ENCODE data around the gene MYO9B. TPM values are rescaled to one million over a fixed set of nuclear protein-coding genes. Genes with fewer than 3 reads are reported as not detected.
"Not testable (repeated sequence)": the region's sequence is repeated elsewhere in the genome, so short reads cannot be mapped to it uniquely, and the experiment has no call there.

Gene MYO9B
- total RNA-seq, 1 experiment from 2014 or later = 62.6 TPM

DNA sequence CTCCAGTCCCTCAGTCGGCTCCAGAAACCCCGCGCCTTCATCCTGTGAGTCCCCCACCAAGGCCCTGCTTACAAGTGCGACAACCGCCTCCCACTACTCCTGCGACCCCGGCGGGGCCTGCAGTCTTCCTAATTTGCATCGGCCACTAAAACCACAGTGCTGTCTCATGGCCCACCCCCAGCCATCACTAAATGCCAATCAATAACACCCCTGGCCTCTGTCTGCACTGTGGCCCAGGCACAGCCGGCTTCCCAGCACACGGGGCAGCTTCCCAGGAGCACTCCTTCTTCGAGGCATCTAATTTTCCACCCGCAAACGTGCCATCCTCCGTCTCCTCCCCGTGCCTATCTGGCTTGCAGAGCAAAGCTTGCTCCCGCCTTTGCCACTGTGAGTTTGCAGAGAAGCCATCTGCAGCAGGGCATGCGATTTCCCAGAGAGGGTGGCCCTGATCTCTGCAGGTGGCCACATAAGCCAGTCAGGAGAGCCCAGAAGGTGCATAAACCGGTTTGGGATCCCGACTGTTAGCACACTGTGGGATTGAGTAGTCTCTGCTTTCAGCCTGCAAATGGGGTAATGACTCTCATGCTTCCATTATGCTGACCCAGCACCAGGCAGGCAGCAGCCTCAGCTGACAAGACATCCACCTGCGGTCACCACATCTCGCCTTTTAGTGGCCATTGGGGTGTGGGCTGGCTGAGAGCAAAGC is 105.6 kb downstream of the MYO9B start:
- no peak for DNase-seq (ENCODE audit: low read depth, low spot score)
- in situ Hi-C loops (cut with HindIII; ENCODE audit: low pct_unique_long_range_greater_than_20kb, low sequenced_read_pairs) = no loop called here

DNA sequence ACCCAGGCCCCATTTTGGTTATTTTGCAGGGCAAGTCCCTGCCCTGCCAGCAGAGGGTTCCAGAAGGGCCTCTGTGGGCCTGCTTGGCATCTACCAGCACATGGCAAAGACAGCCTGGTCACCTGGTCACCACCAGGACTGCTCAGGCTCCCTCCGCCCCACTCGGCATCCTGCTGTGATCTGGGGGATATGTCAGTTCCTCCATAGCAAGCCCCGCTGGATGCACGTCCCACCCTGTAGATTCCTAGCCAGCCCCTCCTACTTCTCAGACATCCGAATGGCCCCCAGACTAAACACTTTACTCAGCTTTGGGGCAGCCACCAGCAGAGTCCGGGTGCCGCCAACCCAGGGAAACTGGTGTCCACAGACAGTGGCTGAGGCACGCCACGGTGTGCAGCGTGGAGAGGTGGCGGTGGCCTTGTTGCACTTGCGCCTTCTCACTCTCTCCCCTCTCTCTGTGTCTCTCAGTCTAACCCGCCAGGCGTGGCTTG is 107.7 kb downstream of the MYO9B start:
- no peak for DNase-seq (ENCODE audit: low read depth, low spot score)
- in situ Hi-C loops (cut with HindIII; ENCODE audit: low pct_unique_long_range_greater_than_20kb, low sequenced_read_pairs) = no loop called here

DNA sequence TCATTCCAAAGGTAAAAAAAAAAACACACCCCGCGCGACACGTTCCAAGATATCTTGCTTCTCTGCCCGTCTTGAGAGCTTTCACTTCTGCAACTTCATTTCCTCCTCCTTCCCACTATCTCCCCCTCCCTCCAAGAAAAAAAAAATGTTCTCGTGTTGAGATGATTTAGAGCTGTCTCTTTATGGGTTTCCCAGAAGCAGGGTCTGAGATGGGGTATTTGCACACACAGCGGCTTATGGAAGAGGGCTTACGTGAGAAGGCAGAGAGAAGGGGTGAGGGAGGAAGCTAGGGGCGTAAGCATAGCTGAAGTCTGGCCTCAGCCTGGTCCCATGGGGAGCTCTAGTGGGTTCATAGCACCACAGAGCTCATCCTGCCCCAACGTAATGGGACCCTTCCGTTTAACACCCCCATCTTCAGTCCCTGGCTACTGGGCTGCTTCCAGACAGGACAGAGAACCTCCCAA is 108.3 kb downstream of the MYO9B start:
- in situ Hi-C loops (cut with HindIII; ENCODE audit: low pct_unique_long_range_greater_than_20kb, low sequenced_read_pairs) = no loop called here
- no peak for DNase-seq (ENCODE audit: low read depth, low spot score)

DNA sequence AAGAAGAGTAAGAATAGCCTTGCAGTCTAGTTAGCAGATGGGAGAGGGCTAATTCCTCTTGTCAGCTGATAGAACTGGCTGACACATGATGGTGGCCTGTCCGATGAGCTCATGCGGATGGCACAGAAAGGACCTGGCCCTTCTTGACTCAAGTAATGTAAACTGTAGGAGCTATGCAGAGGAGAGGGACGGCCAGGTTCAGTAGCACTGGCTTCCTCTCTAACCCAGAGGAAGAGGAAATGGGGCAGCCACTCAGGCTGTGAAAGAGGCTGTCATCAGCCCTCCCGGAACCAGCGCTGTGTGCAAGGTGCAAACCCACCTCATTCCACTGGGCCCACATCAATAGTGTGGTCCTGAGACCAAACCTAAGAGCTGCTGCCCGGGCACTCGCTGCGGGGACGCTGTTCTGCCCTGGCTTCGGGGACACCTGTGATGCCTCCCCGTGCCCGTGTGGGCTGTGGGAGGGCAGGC is 108.8 kb downstream of the MYO9B start:
- DNase-seq (ENCODE audit: low read depth, low spot score) = no peak
- in situ Hi-C loops (cut with HindIII; ENCODE audit: low pct_unique_long_range_greater_than_20kb, low sequenced_read_pairs) = no loop called here

DNA sequence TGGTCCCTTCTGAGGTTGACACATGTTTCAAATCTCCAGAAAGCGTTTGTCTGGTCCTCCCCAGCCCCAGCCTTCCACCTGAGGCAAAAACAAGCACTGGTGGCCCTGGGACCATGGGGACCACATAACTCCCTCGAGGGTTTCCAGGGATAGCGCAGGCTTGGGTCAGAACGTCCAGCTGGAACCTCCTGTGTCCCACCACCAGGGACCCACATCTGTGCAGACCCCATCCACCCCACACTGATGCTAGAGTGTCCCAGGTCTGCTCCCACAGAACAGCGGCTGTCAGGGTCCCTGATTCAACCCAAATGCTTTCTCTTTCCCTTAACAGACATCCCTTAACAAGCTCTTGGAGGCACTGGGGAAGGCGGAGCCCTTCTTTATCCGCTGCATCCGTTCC is 110.0 kb downstream of the MYO9B start:
- in situ Hi-C loops (cut with HindIII; ENCODE audit: low pct_unique_long_range_greater_than_20kb, low sequenced_read_pairs) = no loop called here
- no peak for DNase-seq (ENCODE audit: low read depth, low spot score)

DNA sequence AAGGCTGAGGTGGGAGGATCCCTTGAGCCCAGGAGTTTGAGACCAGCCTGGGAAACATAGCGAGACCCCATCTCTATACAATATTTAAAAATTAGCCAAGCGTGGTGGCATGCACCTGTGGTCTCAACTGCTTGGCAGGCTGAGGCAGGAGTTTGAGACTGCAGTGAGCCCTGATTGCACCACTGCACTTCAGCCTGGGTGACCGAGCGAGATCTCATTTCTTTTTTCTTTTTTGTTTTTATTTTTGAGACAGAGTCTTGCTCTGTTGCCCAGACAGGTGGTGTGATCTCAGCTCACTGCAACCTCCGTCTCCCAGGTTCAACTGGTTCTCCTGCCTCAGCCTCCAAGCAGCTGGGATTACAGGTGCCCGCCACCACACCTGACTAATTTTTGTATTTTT is 116.2 kb downstream of the MYO9B start:
- DNase-seq (ENCODE audit: low read depth, low spot score); in situ Hi-C loops (cut with HindIII; ENCODE audit: low pct_unique_long_range_greater_than_20kb, low sequenced_read_pairs): not testable (repeated sequence)

DNA sequence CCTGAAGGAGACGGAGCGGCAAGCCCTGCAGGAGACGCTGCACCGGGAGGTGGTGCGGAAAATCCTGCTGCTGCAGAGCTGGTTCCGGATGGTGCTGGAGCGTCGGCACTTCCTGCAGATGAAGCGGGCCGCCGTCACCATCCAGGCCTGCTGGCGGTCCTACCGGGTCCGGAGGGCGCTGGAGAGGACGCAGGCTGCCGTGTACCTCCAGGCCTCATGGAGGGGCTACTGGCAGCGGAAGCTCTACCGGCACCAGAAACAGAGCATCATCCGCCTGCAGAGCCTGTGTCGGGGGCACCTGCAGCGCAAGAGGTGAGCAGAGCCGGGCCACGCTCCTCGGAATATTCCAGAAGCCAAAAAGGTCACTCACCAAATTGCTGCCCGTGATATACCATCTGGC is 117.2 kb downstream of the MYO9B start:
- no peak for DNase-seq (ENCODE audit: low read depth, low spot score)
- in situ Hi-C loops (cut with HindIII; ENCODE audit: low pct_unique_long_range_greater_than_20kb, low sequenced_read_pairs) = no loop called here

DNA sequence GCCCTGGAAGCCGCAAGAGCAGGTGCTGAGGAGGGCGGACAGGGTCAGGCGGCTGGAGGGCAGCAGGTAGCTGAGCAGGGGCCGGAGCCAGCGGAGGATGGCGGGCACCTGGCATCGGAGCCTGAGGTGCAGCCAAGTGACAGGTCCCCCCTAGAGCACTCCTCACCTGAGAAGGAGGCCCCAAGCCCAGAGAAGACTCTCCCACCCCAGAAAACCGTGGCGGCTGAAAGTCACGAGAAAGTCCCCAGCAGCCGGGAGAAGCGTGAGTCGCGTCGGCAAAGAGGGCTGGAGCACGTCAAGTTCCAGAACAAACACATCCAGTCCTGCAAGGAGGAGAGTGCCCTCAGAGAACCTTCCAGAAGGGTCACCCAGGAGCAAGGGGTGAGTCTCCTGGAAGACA is 119.0 kb downstream of the MYO9B start:
- in situ Hi-C loops (cut with HindIII; ENCODE audit: low pct_unique_long_range_greater_than_20kb, low sequenced_read_pairs) = no loop called here

DNA sequence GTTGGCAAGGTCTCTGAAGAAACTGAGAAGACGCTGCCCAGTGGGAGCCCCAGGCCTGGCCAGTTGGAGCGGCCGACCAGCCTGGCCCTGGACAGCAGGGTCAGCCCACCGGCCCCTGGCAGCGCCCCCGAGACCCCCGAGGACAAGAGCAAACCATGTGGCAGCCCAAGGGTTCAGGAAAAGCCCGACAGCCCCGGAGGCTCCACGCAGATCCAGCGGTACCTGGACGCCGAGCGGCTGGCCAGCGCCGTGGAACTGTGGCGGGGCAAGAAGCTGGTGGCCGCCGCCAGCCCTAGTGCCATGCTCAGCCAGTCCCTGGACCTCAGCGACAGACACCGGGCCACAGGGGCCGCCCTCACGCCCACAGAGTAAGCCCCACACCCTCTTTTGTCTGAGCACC is 119.5 kb downstream of the MYO9B start:
- in situ Hi-C loops (cut with HindIII; ENCODE audit: low pct_unique_long_range_greater_than_20kb, low sequenced_read_pairs) = no loop called here
- DNase-seq (ENCODE audit: low read depth, low spot score) = no peak

More for the DNA sequence above, 119.0 kb downstream of the MYO9B start:
- no peak for DNase-seq (ENCODE audit: low read depth, low spot score)

DNA sequence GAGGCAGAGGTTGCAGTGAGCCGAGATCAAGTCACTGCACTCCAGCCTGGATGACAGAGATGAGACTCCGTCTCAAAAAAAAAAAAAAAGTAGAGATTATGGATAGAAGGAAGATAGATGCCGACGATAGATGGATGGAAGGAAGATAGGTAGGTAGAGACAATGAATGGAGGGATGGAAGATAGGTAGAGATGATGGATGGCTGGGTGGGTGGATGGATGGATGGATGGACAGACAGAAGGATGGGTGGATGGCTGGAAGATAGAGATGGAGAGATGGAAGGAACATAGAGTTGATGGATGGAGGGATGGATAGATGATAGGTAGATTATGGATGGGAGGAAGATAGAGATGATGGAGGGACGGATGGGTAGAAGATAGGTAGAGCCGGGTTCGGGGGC is 121.0 kb downstream of the MYO9B start:
- no peak for DNase-seq (ENCODE audit: low read depth, low spot score)
- in situ Hi-C loops (cut with HindIII; ENCODE audit: low pct_unique_long_range_greater_than_20kb, low sequenced_read_pairs) = no loop called here

DNA sequence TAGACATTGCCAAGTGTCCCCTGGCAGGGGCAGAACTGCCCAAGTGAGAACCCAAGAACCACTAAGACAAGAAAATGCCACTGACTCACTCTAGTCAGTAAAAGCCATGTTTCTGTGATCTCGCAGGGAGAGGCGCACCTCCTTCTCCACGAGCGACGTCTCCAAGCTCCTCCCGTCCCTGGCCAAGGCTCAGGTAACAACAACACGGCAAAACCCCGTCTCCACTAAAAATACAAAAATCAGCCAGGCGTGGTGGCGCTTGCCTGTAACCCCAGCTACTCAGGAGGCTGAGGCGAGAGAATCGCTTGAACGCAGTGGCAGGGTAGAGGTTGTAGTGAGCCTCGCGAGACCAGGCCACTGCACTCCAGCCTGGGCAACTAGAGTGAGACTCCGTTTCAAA is 122.1 kb downstream of the MYO9B start:
- in situ Hi-C loops (cut with HindIII; ENCODE audit: low pct_unique_long_range_greater_than_20kb, low sequenced_read_pairs) = no loop called here
- no peak for DNase-seq (ENCODE audit: low read depth, low spot score)

DNA sequence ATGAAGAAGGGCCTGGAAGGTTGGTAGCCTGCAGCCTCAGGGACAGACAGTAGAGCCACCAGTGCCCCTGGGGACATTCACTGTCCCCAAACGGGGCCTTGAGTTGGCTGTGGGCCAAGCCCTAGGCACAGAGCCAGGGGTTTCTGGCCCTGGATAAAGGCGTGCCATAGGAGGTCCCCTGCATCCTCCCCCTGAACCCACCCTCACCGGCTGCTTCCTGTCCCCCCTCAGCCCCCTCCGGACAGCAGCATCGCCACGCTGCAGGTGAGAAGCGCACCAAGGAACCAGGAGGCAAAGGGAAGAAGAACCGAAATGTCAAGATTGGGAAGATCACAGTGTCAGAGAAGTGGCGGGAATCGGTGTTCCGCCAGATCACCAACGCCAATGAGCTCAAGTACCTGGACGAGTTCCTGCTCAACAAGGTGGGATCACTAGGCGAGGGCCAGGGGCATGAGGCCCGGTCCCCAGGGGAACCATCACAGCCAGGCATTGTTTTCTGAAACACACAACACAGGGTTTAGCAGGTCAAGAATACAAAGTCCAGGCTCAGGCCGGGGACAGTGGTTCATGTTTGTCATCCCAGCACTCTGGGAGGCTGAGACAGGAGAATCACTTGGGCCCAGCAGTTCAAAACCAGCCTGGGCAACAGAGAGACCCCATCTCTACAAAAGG is 125.0 kb downstream of the MYO9B start:
- no peak for DNase-seq (ENCODE audit: low read depth, low spot score)
- in situ Hi-C loops (cut with HindIII; ENCODE audit: low pct_unique_long_range_greater_than_20kb, low sequenced_read_pairs) = no loop called here

DNA sequence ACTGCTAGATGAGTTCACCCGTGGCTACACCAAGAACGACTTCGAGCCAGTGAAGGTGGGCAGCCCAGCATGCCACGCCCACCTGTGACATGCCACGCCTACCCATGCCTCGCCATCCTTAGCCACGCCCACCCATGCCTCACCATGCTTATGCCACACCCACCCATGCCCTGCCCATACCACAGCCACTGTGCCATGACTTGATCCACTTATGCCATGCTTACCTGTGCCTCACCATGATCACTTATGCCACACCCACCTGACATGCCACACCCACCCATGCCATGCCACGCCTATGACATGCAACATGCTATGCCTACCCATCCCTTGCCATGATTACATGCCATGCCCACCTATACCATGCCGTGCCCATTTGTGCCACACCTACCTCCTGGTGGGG is 126.7 kb downstream of the MYO9B start:
- in situ Hi-C loops (cut with HindIII; ENCODE audit: low pct_unique_long_range_greater_than_20kb, low sequenced_read_pairs) = no loop called here
- peak; percentile 62 for DNase-seq (ENCODE audit: low read depth, low spot score)

DNA sequence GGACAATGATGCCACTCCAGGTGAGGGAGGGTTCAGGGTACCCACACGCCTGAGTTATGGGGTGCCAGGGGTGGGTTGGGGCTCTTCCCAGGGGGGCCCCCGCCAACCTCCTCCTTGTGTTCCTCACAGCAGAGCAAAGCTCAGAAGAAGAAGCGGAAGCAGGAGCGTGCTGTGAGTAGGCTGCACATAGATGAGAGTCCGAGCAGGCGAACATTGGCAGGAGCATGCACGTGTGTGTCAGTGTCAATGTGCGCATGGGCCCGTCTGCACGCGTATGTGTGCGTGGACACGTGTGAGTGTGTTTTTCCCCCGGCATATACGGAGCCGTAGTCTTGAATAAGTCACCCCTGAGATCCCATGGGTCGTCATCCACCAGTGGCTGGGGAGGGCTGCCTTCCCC is 127.1 kb downstream of the MYO9B start:
- DNase-seq (ENCODE audit: low read depth, low spot score) = no peak
- in situ Hi-C loops (cut with HindIII; ENCODE audit: low pct_unique_long_range_greater_than_20kb, low sequenced_read_pairs) = no loop called here

DNA sequence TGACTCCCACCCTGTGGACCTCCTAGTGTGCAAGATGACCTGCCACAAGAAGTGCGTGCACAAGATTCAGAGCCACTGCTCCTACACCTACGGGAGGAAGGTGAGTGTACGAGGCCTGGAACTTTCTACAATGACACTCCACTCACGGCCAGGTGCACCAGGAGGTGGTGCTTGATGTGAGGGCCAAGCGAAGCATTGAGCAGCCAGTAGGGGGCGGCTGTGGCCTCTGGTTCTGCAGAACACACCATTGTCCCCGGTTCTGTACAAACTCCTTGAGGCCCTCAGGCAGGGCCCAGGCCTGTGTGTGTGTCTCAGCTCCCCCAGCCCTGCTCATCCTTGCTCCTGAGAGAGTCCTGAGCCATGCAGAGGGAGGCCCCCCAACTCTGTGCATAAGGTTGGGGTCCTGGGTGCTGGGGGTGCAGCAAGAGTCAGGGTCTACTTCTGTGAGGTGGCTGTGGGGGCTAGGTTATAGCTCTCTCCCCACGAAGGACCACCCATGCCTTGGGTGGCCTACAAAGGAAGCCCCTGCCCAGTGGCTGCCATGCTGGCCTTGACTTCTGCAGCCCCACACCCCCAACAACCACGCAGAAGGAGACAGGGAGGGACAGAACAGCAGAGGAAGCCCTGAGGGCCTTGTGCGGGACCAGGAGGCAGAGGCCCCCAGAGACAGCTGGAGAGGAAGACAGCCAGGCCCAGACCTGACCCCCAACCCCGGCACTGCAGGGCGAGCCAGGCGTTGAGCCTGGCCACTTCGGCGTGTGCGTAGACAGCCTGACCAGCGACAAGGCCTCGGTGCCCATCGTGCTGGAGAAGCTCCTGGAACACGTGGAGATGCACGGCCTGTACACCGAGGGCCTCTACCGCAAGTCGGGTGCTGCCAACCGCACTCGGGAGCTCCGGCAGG is 129.9 kb downstream of the MYO9B start:
- DNase-seq (ENCODE audit: low read depth, low spot score) = peak; percentile 41

DNA sequence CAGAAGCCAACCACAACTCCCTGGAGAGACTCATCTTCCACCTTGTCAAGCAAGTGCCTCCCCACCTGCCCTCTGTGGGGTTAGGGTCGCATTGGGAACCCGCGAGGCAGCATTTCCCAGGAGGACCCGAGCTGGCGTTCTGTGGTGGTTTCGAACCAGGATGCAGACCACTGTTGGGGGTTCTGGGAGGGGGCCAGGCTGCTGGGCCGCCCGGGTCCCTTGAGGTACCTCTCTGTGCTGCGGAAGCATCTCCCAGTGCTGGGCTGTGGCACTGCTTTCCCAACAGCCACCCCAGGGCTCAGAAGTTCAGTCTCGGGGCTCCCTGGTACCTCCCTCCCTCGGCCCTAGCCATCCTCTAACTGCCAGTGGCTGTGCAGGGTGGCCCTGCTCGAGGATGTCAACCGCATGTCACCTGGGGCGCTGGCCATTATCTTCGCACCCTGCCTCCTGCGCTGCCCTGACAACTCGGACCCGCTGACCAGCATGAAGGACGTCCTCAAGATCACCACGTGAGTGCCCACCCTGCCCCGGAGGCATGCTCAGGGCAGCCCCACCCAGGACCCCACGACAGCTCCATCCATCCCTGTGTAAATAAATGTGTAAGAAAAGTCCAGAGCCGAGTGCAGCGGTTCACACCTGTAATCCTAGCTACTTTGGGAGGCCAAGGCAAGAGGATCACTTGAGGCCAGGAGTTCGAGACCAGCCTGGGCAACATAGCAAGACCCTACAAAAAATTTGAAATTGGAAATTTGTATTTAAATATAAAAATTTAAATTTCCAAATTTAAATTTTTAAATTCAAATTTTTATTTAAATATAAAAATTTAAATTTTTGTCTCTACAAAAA is 131.4 kb downstream of the MYO9B start:
- DNase-seq (ENCODE audit: low read depth, low spot score) = no peak
- in situ Hi-C loops (cut with HindIII; ENCODE audit: low pct_unique_long_range_greater_than_20kb, low sequenced_read_pairs) = no loop called here

More for the DNA sequence above, 129.9 kb downstream of the MYO9B start:
- in situ Hi-C loops (cut with HindIII; ENCODE audit: low pct_unique_long_range_greater_than_20kb, low sequenced_read_pairs) = no loop called here

Data from SK-MEL-5 (cell line).